ENCODE measurements around the gene HSD17B11. TPM values are rescaled to one million over a fixed set of nuclear protein-coding genes. Genes with fewer than 3 reads are reported as not detected.
"Not testable (repeated sequence)": the region's sequence is repeated elsewhere in the genome, so short reads cannot be mapped to it uniquely, and the experiment has no call there.

HSD17B11 gene
- total RNA-seq, 4 donors from 2014 or later, result 4.2 to 41.8 (median 13.7) TPM

GRCh38 chr4:87326460-87326859, 64.5 kb downstream of the HSD17B11 start:
- Histone ChIP-seq H3K4me3 (no peak overlapping the region), H3K27ac (no peak overlapping the region), H3K27me3 (no peaks in the 10 kb centered on the region), H3K9me3 (no peaks in the 10 kb centered on the region), H3K4me1 (no peaks in the 10 kb centered on the region), H3K36me3 (no peaks in the 10 kb centered on the region)
- no peak for DNase-seq
- WGBS, 2 donors, result 43 to 59% methylated on average over 3 of the region's 3 CpGs
- no peak for TF ChIP-seq POLR2A (IDR thresholded peaks at IDR 0.05)
- TF ChIP-seq CTCF (IDR thresholded peaks at IDR 0.05), result no peak
- intact Hi-C loops (cut with DNase I), result no loop called here

- WGBS, 2 donors, result 39 to 59% methylated on average over 2 of the region's 2 CpGs
- intact Hi-C loops (cut with DNase I), result no loop called here
- TF ChIP-seq CTCF (IDR thresholded peaks at IDR 0.05), result no peak
- no peak for TF ChIP-seq POLR2A (IDR thresholded peaks at IDR 0.05)
- Histone ChIP-seq H3K27ac (no peak within 1 kb of the TSS), H3K36me3 (no peaks in the 10 kb centered on the region), H3K4me3 (no peak within 1 kb of the TSS), H3K9me3 (no peaks in the 10 kb centered on the region), H3K27me3 (no peaks in the 10 kb centered on the region), H3K4me1 (no peaks in the 10 kb centered on the region)
- DNase-seq, result no peak
These were observed 68.2 kb downstream of the HSD17B11 start, which contains the start of gene HSD17B13 for GRCh38 chr4:87322754-87323153. HSD17B13 (minus strand) TSS chr4:87322882; CDS start chr4:87322841, 41 bp downstream.

- intact Hi-C loops (cut with DNase I), result no loop called here
These were observed 69.1 kb downstream of the HSD17B11 start for GRCh38 chr4:87321888-87322287.

GRCh38 chr4:87317527-87317926, 73.5 kb downstream of the HSD17B11 start:
- H3K4me3 ChIP-seq, result no peak overlapping the region
- H3K27me3 ChIP-seq, result no peaks in the 10 kb centered on the region
- H3K27ac ChIP-seq, result no peak overlapping the region
- WGBS, 2 donors, result 56 to 62% methylated on average over 1 of the region's 1 CpG
- intact Hi-C loops (cut with DNase I), result no loop called here
- no peaks in the 10 kb centered on the region for H3K9me3 ChIP-seq
- no peak for DNase-seq
- H3K4me1 ChIP-seq, result no peaks in the 10 kb centered on the region
- no peaks in the 10 kb centered on the region for H3K36me3 ChIP-seq
- no peak for TF ChIP-seq CTCF (IDR thresholded peaks at IDR 0.05)
- no peak for TF ChIP-seq POLR2A (IDR thresholded peaks at IDR 0.05)

More at GRCh38 chr4:87321888-87322287, 69.1 kb downstream of the HSD17B11 start:
- Histone ChIP-seq H3K4me1 (no peaks in the 10 kb centered on the region), H3K27ac (no peak overlapping the region), H3K4me3 (no peak overlapping the region), H3K9me3 (no peaks in the 10 kb centered on the region), H3K36me3 (no peaks in the 10 kb centered on the region), H3K27me3 (no peaks in the 10 kb centered on the region)
- no peak for TF ChIP-seq POLR2A (IDR thresholded peaks at IDR 0.05)
- TF ChIP-seq CTCF (IDR thresholded peaks at IDR 0.05), result no peak
- no peak for DNase-seq
- WGBS, 2 donors, result 64 to 74% methylated on average over 5 of the region's 5 CpGs

GRCh38 chr4:87316961-87317360, 74.0 kb downstream of the HSD17B11 start:
- H3K27ac ChIP-seq, result no peak overlapping the region
- no peaks in the 10 kb centered on the region for H3K4me1 ChIP-seq
- H3K36me3 ChIP-seq, result no peaks in the 10 kb centered on the region
- no peaks in the 10 kb centered on the region for H3K27me3 ChIP-seq
- no peak overlapping the region for H3K4me3 ChIP-seq
- no peak for TF ChIP-seq POLR2A (IDR thresholded peaks at IDR 0.05)
- TF ChIP-seq CTCF (IDR thresholded peaks at IDR 0.05), result no peak
- intact Hi-C loops (cut with DNase I), result no loop called here
- no peak for DNase-seq
- WGBS, 2 donors, result 70 to 73% methylated on average over 3 of the region's 3 CpGs
- H3K9me3 ChIP-seq, result no peaks in the 10 kb centered on the region

GRCh38 chr4:87315000-87315399, 76.0 kb downstream of the HSD17B11 start:
- H3K27me3 ChIP-seq; intact Hi-C loops (cut with DNase I); H3K36me3 ChIP-seq; H3K9me3 ChIP-seq; H3K27ac ChIP-seq; H3K4me3 ChIP-seq; H3K4me1 ChIP-seq; DNase-seq: not testable (repeated sequence)
- 53 to 70% methylated on average over 4 of the region's 4 CpGs for WGBS, 2 donors

All from esophagus squamous epithelium (tissue), 5 donors.